Endodermal cell (in vitro differentiated cells): ENCODE results near the gene ARHGEF2. TPM values are rescaled to one million over a fixed set of nuclear protein-coding genes. Genes with fewer than 3 reads are reported as not detected.
A peak's percentile ranks its signal among the peaks of the same experiment; 100 is the strongest.

ENCODE experiments used
- DNase-seq: peaks from one replicate; pipeline ENCODE4 v3.0.0-alpha.2; 2017
- H3K27ac ChIP-seq: 2 replicates; pipeline ENCODE4 v1.5.1; 2013; ENCODE audit warnings: mild to moderate bottlenecking, low read depth, low read length, moderate library complexity
- H3K27me3 ChIP-seq: 2 replicates; pipeline ENCODE4 v1.6.1; 2013; ENCODE audit warnings: mild to moderate bottlenecking, low read length, moderate library complexity; ENCODE audit not compliant: insufficient read depth, control insufficient read depth, poor library complexity, severe bottlenecking
- H3K36me3 ChIP-seq: 2 replicates; pipeline ENCODE4 v1.7.0; 2013; ENCODE audit warnings: mild to moderate bottlenecking, low read length, moderate library complexity; ENCODE audit not compliant: control insufficient read depth, insufficient read depth
- H3K4me1 ChIP-seq: one replicate; pipeline ENCODE4 v1.7.0; 2013; ENCODE audit warnings: low read length; ENCODE audit not compliant: control insufficient read depth, insufficient read depth
- H3K4me3 ChIP-seq: 2 replicates; pipeline ENCODE4 v1.5.1; 2013; ENCODE audit warnings: mild to moderate bottlenecking, low read length, moderate library complexity
- H3K9ac ChIP-seq: 2 replicates; pipeline ENCODE4 v1.6.1; 2013; ENCODE audit warnings: mild to moderate bottlenecking, low read length, moderate library complexity; ENCODE audit not compliant: poor library complexity, severe bottlenecking; ENCODE audit errors: extremely low read depth
- H3K9me3 ChIP-seq: 2 replicates; pipeline ENCODE4 v1.6.1; 2013; ENCODE audit warnings: mild to moderate bottlenecking, low read length, moderate library complexity; ENCODE audit not compliant: control insufficient read depth
- H3K27ac Mint-ChIP-seq: 2 replicates; pipeline ENCODE4 v1.8.0; 2020; ENCODE audit warnings: mixed read lengths
- H3K27me3 Mint-ChIP-seq: 2 replicates; pipeline ENCODE4 v1.8.0; 2021; ENCODE audit warnings: mild to moderate bottlenecking, mixed read lengths; ENCODE audit not compliant: insufficient read depth
- H3K36me3 Mint-ChIP-seq: 2 replicates; pipeline ENCODE4 v1.8.0; 2020; ENCODE audit warnings: low read depth, mixed read lengths
- H3K4me1 Mint-ChIP-seq: 2 replicates; pipeline ENCODE4 v1.8.0; 2020; ENCODE audit warnings: mixed read lengths
- H3K4me3 Mint-ChIP-seq: 2 replicates; pipeline ENCODE4 v1.8.0; 2020; ENCODE audit warnings: mild to moderate bottlenecking, moderate library complexity, mixed read lengths
- H3K9me3 Mint-ChIP-seq: 2 replicates; pipeline ENCODE4 v1.8.0; 2020; ENCODE audit warnings: mild to moderate bottlenecking, mixed read lengths
- WGBS, 2 experiments: methylation state at CpG; one replicate each; pipeline versions ENCODE4 v1.1.5 to v1.1.7; 2013; ENCODE audit warnings: missing lambda C conversion rate in 2 of 2, mixed read lengths in 1 of 2; ENCODE audit not compliant: insufficient coverage in 1 of 2, insufficient read length in 1 of 2; 5-methylcytosine and 5-hydroxymethylcytosine counted together
- total RNA-seq, 2 donors: library from RNA; stranded (reverse); fragmentation: NEBNext Ultra II Directional in 1 of 2; extraction: Animal tissue kit (Norgen Biotek cat#: 25700) in 1 of 2; gene quantifications; 2 replicates in 1 of 2; 3 replicates in 1 of 2; pipeline ENCODE4 v1.2.1, GENCODE V29; 2021
- TF ChIP-seq, protein P1 (sequence below): fragments of 200-600 bp; sonication (generic); conservative IDR thresholded peaks from 2 replicates; pipeline ENCODE4 v1.5.0; 2021; ENCODE audit warnings: antibody characterized with exemption, mild to moderate bottlenecking

ARHGEF2 gene
- total RNA-seq, 2 donors from 2014 or later: 134 to 147 TPM

DNA sequence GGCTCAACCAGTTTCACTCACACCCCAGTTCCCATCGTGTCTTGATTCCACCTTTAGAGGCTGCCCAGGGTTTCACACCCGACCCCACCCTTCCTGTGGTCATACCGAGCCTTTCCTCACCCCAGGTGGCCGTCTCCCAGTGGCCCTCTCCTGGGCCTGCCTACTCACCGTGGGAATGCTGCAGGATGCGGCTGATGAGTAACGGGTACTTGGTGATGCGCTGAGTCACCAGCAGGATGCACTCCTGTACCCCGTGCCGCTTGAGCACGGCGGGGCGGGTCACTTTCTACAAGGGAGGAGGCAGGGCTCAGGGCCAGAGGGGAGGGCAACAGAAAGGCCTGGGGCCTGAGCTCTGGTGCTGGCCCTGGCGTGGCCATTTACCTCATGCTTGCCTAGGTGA, 16.4 kb downstream of the ARHGEF2 start:
- WGBS, 2 experiments: 87% methylated on average over 10 to 14 of the region's 14 CpGs
- H3K27ac ChIP-seq: no peak overlapping the region
- peaks cover 91% of the 10 kb centered on the region for H3K36me3 ChIP-seq
- peak overlapping the region; percentile 85 for H3K27ac Mint-ChIP-seq
- peaks cover 23% of the 10 kb centered on the region for H3K4me1 ChIP-seq
- no peaks in the 10 kb centered on the region for H3K27me3 ChIP-seq
- DNase-seq: peak; percentile 67
- H3K36me3 Mint-ChIP-seq: peaks cover 80% of the 10 kb centered on the region
- peaks cover 10% of the 10 kb centered on the region for H3K4me1 Mint-ChIP-seq
- no peaks in the 10 kb centered on the region for H3K9me3 Mint-ChIP-seq
- no peaks in the 10 kb centered on the region for H3K27me3 Mint-ChIP-seq
- TF ChIP-seq, protein P1, sequence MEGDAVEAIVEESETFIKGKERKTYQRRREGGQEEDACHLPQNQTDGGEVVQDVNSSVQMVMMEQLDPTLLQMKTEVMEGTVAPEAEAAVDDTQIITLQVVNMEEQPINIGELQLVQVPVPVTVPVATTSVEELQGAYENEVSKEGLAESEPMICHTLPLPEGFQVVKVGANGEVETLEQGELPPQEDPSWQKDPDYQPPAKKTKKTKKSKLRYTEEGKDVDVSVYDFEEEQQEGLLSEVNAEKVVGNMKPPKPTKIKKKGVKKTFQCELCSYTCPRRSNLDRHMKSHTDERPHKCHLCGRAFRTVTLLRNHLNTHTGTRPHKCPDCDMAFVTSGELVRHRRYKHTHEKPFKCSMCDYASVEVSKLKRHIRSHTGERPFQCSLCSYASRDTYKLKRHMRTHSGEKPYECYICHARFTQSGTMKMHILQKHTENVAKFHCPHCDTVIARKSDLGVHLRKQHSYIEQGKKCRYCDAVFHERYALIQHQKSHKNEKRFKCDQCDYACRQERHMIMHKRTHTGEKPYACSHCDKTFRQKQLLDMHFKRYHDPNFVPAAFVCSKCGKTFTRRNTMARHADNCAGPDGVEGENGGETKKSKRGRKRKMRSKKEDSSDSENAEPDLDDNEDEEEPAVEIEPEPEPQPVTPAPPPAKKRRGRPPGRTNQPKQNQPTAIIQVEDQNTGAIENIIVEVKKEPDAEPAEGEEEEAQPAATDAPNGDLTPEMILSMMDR: peak; percentile 23
- H3K4me3 ChIP-seq: no peak overlapping the region
- no peak overlapping the region for H3K4me3 Mint-ChIP-seq
- H3K9ac ChIP-seq: no peak overlapping the region
- no peaks in the 10 kb centered on the region for H3K9me3 ChIP-seq

DNA sequence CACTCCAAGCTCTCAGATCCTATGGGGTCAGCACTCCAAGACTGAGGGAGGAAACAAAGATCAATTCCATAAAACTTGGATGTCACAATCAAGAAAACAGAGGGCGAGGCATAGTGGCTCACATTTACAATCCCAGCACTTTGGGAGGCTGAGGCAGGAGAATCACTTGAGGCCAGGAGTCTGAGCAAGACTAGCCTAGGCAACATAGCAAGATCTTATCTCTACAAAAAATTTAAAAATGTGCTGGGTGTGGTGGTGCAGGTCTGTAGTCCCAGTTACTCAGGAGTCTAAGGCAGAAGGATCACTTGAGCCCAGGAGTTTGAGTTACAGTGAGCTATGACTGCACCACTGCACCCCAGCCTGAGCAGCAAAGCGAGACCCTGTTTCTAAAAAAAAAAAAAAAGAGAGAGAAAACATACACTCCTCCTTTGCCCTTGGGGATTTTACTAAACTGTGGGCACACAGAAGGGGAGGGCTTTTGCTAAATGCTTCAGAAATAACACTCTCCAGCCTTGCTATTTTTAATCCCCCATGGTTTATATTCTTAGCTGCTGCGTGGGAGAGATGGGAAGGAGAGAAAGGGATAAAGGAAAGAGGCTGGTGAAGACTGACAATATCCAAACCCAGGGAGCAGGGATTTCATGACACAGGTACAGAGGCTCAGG, 18.1 kb downstream of the ARHGEF2 start:
- no peak for DNase-seq
- H3K36me3 ChIP-seq: peaks cover 91% of the 10 kb centered on the region
- no peak overlapping the region for H3K4me3 ChIP-seq
- Mint-ChIP-seq H3K27ac (peak overlapping the region; percentile 85), H3K4me1 (no peaks in the 10 kb centered on the region), H3K27me3 (no peaks in the 10 kb centered on the region), H3K36me3 (peaks cover 77% of the 10 kb centered on the region), H3K4me3 (no peak overlapping the region), H3K9me3 (no peaks in the 10 kb centered on the region)
- no peak overlapping the region for H3K9ac ChIP-seq
- no peaks in the 10 kb centered on the region for H3K9me3 ChIP-seq
- H3K27me3 ChIP-seq: no peaks in the 10 kb centered on the region
- H3K27ac ChIP-seq: no peak overlapping the region
- 95 to 100% methylated on average over 1 to 2 of the region's 3 CpGs for WGBS, 2 experiments
- H3K4me1 ChIP-seq: peaks cover 11% of the 10 kb centered on the region
- TF ChIP-seq, protein P1: no peak

GRCh38 chr1:155957411-155957915, 20.9 kb downstream of the ARHGEF2 start:
- Histone ChIP-seq H3K4me3 (no peak overlapping the region), H3K9me3 (no peaks in the 10 kb centered on the region), H3K27me3 (no peaks in the 10 kb centered on the region), H3K9ac (no peak overlapping the region), H3K36me3 (peaks cover 95% of the 10 kb centered on the region), H3K27ac (no peak overlapping the region), H3K4me1 (peaks cover 8% of the 10 kb centered on the region)
- H3K36me3 Mint-ChIP-seq: peaks cover 81% of the 10 kb centered on the region
- H3K9me3 Mint-ChIP-seq: no peaks in the 10 kb centered on the region
- H3K27me3 Mint-ChIP-seq: no peaks in the 10 kb centered on the region
- 96 to 97% methylated on average over 12 of the region's 12 CpGs for WGBS, 2 experiments
- no peaks in the 10 kb centered on the region for H3K4me1 Mint-ChIP-seq
- no peak for DNase-seq
- H3K4me3 Mint-ChIP-seq: no peak overlapping the region
- TF ChIP-seq, protein P1: no peak
- H3K27ac Mint-ChIP-seq: no peak overlapping the region
